Central memory CD8-positive, alpha-beta T cell (primary cell): ENCODE results near the gene GPX4.
A peak's percentile ranks its signal among the peaks of the same experiment; 100 is the strongest.

ENCODE experiments used
- ATAC-seq: fragments of 150-1000 bp; cut with Tn5 transposase; replicated peaks from 2 replicates; pipeline ENCODE4 v1.10.0; 2022; ENCODE audit warnings: mild to moderate bottlenecking, moderate FRiP score, moderate number of reproducible peaks; ENCODE audit not compliant: poor library complexity, severe bottlenecking; ENCODE audit errors: extremely low read depth
- DNase-seq, 2 donors: peaks; one replicate each; pipeline ENCODE4 v3.0.0; 2021; ENCODE audit warnings: low spot score in 2 of 2
- H3K27ac Mint-ChIP-seq: one replicate; pipeline ENCODE4 v1.8.0; 2022; ENCODE audit warnings: low read depth, mild to moderate bottlenecking, moderate library complexity, mixed read lengths
- H3K27me3 Mint-ChIP-seq: one replicate; pipeline ENCODE4 v1.8.0; 2022; ENCODE audit warnings: mixed read lengths
- H3K36me3 Mint-ChIP-seq: one replicate; pipeline ENCODE4 v1.8.0; 2022; ENCODE audit warnings: mild to moderate bottlenecking, moderate library complexity, mixed read lengths; ENCODE audit not compliant: insufficient read depth
- H3K4me1 Mint-ChIP-seq: one replicate; pipeline ENCODE4 v1.8.0; 2022; ENCODE audit warnings: mixed read lengths
- H3K4me3 Mint-ChIP-seq: one replicate; pipeline ENCODE4 v1.8.0; 2022; ENCODE audit warnings: mild to moderate bottlenecking, moderate library complexity, mixed read lengths
- H3K9me3 Mint-ChIP-seq: one replicate; pipeline ENCODE4 v1.8.0; 2022; ENCODE audit warnings: mixed read lengths

GPX4 gene

GRCh38 chr19:1063909-1064660 is 39.7 kb upstream of the GPX4 start:
- peaks cover 31% of the 10 kb centered on the region for H3K36me3 Mint-ChIP-seq
- no peak for ATAC-seq
- no peak overlapping the region for H3K4me3 Mint-ChIP-seq
- no peaks in the 10 kb centered on the region for H3K9me3 Mint-ChIP-seq
- no peak for DNase-seq
- H3K27ac Mint-ChIP-seq, result no peak overlapping the region
- H3K4me1 Mint-ChIP-seq, result peaks cover 39% of the 10 kb centered on the region
- H3K27me3 Mint-ChIP-seq, result no peaks in the 10 kb centered on the region

- Mint-ChIP-seq H3K27ac (peak overlapping the region; percentile 91), H3K27me3 (no peaks in the 10 kb centered on the region), H3K9me3 (no peaks in the 10 kb centered on the region), H3K4me1 (peaks cover 45% of the 10 kb centered on the region), H3K36me3 (peaks cover 39% of the 10 kb centered on the region), H3K4me3 (peak overlapping the region; percentile 87)
- DNase-seq, result no peak
- no peak for ATAC-seq
Measured at GRCh38 chr19:1064661-1065605, 38.9 kb upstream of the GPX4 start.

GRCh38 chr19:1065606-1066109 is 38.1 kb upstream of the GPX4 start:
- Mint-ChIP-seq H3K4me3 (peak overlapping the region; percentile 87), H3K4me1 (peaks cover 45% of the 10 kb centered on the region), H3K9me3 (no peaks in the 10 kb centered on the region), H3K36me3 (peaks cover 46% of the 10 kb centered on the region), H3K27ac (peak overlapping the region; percentile 91), H3K27me3 (no peaks in the 10 kb centered on the region)
- no peak for DNase-seq
- ATAC-seq, result no peak

- H3K9me3 Mint-ChIP-seq, result no peaks in the 10 kb centered on the region
- H3K36me3 Mint-ChIP-seq, result peaks cover 49% of the 10 kb centered on the region
- peaks cover 45% of the 10 kb centered on the region for H3K4me1 Mint-ChIP-seq
- H3K27me3 Mint-ChIP-seq, result no peaks in the 10 kb centered on the region
- peak overlapping the region; percentile 91 for H3K27ac Mint-ChIP-seq
- no peak for DNase-seq
- peak overlapping the region; percentile 87 for H3K4me3 Mint-ChIP-seq
- ATAC-seq, result no peak
Measured at GRCh38 chr19:1066251-1066747, 37.5 kb upstream of the GPX4 start.

- Mint-ChIP-seq H3K9me3 (no peaks in the 10 kb centered on the region), H3K27me3 (no peaks in the 10 kb centered on the region), H3K4me3 (peak within 1 kb of the TSS; percentile 87), H3K4me1 (peaks cover 48% of the 10 kb centered on the region), H3K27ac (peak within 1 kb of the TSS; percentile 91), H3K36me3 (peaks cover 51% of the 10 kb centered on the region)
- ATAC-seq (peak; percentile 57), DNase-seq (peak; percentile 68 to 79)
Measured at GRCh38 chr19:1066748-1067340, 37.0 kb upstream of the GPX4 start, which contains the start of gene ARHGAP45. Gene ARHGAP45 (plus strand): TSS chr19:1067167. CDS start chr19:1067406, 239 bp downstream.

- H3K9me3 Mint-ChIP-seq, result no peaks in the 10 kb centered on the region
- peaks cover 54% of the 10 kb centered on the region for H3K4me1 Mint-ChIP-seq
- no peaks in the 10 kb centered on the region for H3K27me3 Mint-ChIP-seq
Measured at GRCh38 chr19:1067341-1067957, 36.3 kb upstream of the GPX4 start.

GRCh38 chr19:1068009-1069001 is 35.5 kb upstream of the GPX4 start:
- H3K9me3 Mint-ChIP-seq, result no peaks in the 10 kb centered on the region
- peak in 1 of 2 donors; percentile 63 for DNase-seq
- peak overlapping the region; percentile 87 for H3K4me3 Mint-ChIP-seq
- H3K27ac Mint-ChIP-seq, result peak overlapping the region; percentile 91
- ATAC-seq, result peak; percentile 21
- H3K27me3 Mint-ChIP-seq, result no peaks in the 10 kb centered on the region
- H3K36me3 Mint-ChIP-seq, result peaks cover 60% of the 10 kb centered on the region
- H3K4me1 Mint-ChIP-seq, result peaks cover 62% of the 10 kb centered on the region

More at GRCh38 chr19:1067341-1067957, 36.3 kb upstream of the GPX4 start:
- peaks cover 55% of the 10 kb centered on the region for H3K36me3 Mint-ChIP-seq
- H3K27ac Mint-ChIP-seq, result peak overlapping the region; percentile 91
- H3K4me3 Mint-ChIP-seq, result peak overlapping the region; percentile 87
- ATAC-seq, result peak; percentile 63
- DNase-seq, result peak; percentile 70 to 80

GRCh38 chr19:1069009-1069779 is 34.6 kb upstream of the GPX4 start:
- peaks cover 59% of the 10 kb centered on the region for H3K4me1 Mint-ChIP-seq

GRCh38 chr19:1070576-1070930 is 33.2 kb upstream of the GPX4 start:
- H3K4me3 Mint-ChIP-seq, result peak overlapping the region; percentile 87

More at GRCh38 chr19:1069009-1069779, 34.6 kb upstream of the GPX4 start:
- Mint-ChIP-seq H3K27me3 (no peaks in the 10 kb centered on the region), H3K4me3 (peak overlapping the region; percentile 87), H3K27ac (peak overlapping the region; percentile 91), H3K36me3 (peaks cover 64% of the 10 kb centered on the region), H3K9me3 (no peaks in the 10 kb centered on the region)
- ATAC-seq (peak; percentile 26), DNase-seq (peak in 1 of 2 donors; percentile 59)

GRCh38 chr19:1070931-1071791 is 32.6 kb upstream of the GPX4 start:
- no peak for ATAC-seq
- Mint-ChIP-seq H3K36me3 (peaks cover 77% of the 10 kb centered on the region), H3K27ac (peak overlapping the region; percentile 98), H3K27me3 (no peaks in the 10 kb centered on the region), H3K4me1 (peaks cover 50% of the 10 kb centered on the region), H3K4me3 (peak overlapping the region; percentile 76), H3K9me3 (no peaks in the 10 kb centered on the region)
- no peak for DNase-seq

More at GRCh38 chr19:1070576-1070930, 33.2 kb upstream of the GPX4 start:
- peak overlapping the region; percentile 91 for H3K27ac Mint-ChIP-seq
- H3K9me3 Mint-ChIP-seq, result no peaks in the 10 kb centered on the region
- H3K36me3 Mint-ChIP-seq, result peaks cover 74% of the 10 kb centered on the region
- DNase-seq (no peak), ATAC-seq (no peak)
- H3K4me1 Mint-ChIP-seq, result peaks cover 50% of the 10 kb centered on the region
- H3K27me3 Mint-ChIP-seq, result no peaks in the 10 kb centered on the region
